HL-60 (cell line): ENCODE measurements around the gene SERF2.

Source experiments
- CTCF ChIP-seq: IDR thresholded peaks from one replicate; pipeline ENCODE4 v1.5.1; 2011; ENCODE audit warnings: low read length, control low read depth, inconsistent platforms; ENCODE audit not compliant: insufficient read depth
- POLR2AphosphoS5 ChIP-seq: IDR thresholded peaks from 2 replicates; pipeline ENCODE4 v1.6.1; 2012; ENCODE audit warnings: low read depth

GRCh38 chr15:43776718-43777266, 15.3 kb upstream of the SERF2 start, which contains the start of gene ELL3:
- TF ChIP-seq POLR2AphosphoS5 (no peak), CTCF (no peak)
